ENCODE measurements around the gene DCAF8L2.

DNA sequence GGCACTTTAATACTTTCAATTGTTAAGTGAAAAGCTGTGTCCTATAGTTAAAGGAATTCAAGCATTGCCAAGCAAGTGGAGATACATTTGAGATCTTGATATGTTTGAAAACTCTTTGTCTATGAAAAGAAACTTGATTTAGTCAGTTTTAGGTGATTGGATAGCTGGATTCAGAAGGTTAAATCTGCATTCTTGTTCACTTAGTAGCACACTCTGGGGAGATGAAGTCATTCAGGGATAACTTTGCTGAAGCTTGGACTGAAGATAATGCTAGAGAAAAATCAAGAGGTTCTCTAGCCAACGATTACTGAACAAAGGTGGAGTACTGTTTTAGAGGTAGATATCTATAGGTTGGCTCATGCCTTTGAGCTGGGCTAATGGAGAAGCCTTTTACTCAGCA lies 90.6 kb downstream of the DCAF8L2 start:
- no peak for TF ChIP-seq POLR2A (IDR thresholded peaks at IDR 0.05)
- TF ChIP-seq, protein P1, sequence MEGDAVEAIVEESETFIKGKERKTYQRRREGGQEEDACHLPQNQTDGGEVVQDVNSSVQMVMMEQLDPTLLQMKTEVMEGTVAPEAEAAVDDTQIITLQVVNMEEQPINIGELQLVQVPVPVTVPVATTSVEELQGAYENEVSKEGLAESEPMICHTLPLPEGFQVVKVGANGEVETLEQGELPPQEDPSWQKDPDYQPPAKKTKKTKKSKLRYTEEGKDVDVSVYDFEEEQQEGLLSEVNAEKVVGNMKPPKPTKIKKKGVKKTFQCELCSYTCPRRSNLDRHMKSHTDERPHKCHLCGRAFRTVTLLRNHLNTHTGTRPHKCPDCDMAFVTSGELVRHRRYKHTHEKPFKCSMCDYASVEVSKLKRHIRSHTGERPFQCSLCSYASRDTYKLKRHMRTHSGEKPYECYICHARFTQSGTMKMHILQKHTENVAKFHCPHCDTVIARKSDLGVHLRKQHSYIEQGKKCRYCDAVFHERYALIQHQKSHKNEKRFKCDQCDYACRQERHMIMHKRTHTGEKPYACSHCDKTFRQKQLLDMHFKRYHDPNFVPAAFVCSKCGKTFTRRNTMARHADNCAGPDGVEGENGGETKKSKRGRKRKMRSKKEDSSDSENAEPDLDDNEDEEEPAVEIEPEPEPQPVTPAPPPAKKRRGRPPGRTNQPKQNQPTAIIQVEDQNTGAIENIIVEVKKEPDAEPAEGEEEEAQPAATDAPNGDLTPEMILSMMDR (IDR thresholded peaks at IDR 0.05 in 4 of 5, conservative IDR thresholded peaks at IDR 0.05 in 1 of 5), result no peak
